CD4-positive, alpha-beta memory T cell (primary cell): ENCODE data around the gene AOPEP. TPM values are rescaled to one million over a fixed set of nuclear protein-coding genes. Genes with fewer than 3 reads are reported as not detected.
A peak's percentile ranks its signal among the peaks of the same experiment; 100 is the strongest.
"Not testable (repeated sequence)": the region's sequence is repeated elsewhere in the genome, so short reads cannot be mapped to it uniquely, and the experiment has no call there.

Source experiments
- CTCF ChIA-PET: fragments of 350-600 bp; sonication (Branson Sonifier 250); formaldehyde crosslinking; loops from one replicate; lab custom pipeline; 2021; ENCODE audit warnings: inconsistent platforms; ENCODE audit not compliant: partially characterized antibody; lab: Charles Lee
- POLR2A ChIA-PET: fragments of 350-600 bp; sonication (Branson Sonifier 250); formaldehyde crosslinking; loops from one replicate; lab custom pipeline; 2021; ENCODE audit not compliant: partially characterized antibody; lab: Charles Lee
- DNase-seq, 5 donors: peaks; one replicate each; pipeline versions ENCODE4 v3.0.0 to v3.0.0-alpha.2; 2020 to 2022; ENCODE audit warnings: mixed read lengths in 1 of 5
- H3K27ac ChIP-seq: one replicate; pipeline ENCODE4 v1.7.0; 2013; ENCODE audit warnings: low read depth, low read length
- H3K27me3 ChIP-seq: 2 replicates; pipeline ENCODE4 v1.7.0; 2013; ENCODE audit warnings: mild to moderate bottlenecking, low read length, moderate library complexity; ENCODE audit not compliant: insufficient read depth
- H3K36me3 ChIP-seq: 2 replicates; pipeline ENCODE4 v1.7.0; 2013; ENCODE audit warnings: mild to moderate bottlenecking, low read length, moderate library complexity; ENCODE audit not compliant: insufficient read depth
- H3K4me1 ChIP-seq: 2 replicates; pipeline ENCODE4 v1.7.0; 2013; ENCODE audit warnings: mild to moderate bottlenecking, low read length, moderate library complexity; ENCODE audit not compliant: insufficient read depth
- H3K4me3 ChIP-seq, 2 donors: one replicate each; pipeline ENCODE4 v1.7.0; 2013; ENCODE audit warnings: low read length in 2 of 2, mild to moderate bottlenecking in 1 of 2
- H3K9me3 ChIP-seq, 2 donors: one replicate each; pipeline ENCODE4 v1.7.0; 2013; ENCODE audit warnings: low read length in 2 of 2, control low read depth in 1 of 2; ENCODE audit not compliant: control insufficient read depth in 1 of 2
- H3K27ac Mint-ChIP-seq, 7 donors: one replicate each; pipeline ENCODE4 v1.8.0; 2020 to 2021; ENCODE audit warnings: mixed read lengths in 7 of 7, mild to moderate bottlenecking in 6 of 7, inconsistent platforms in 3 of 7, moderate library complexity in 3 of 7
- H3K27me3 Mint-ChIP-seq, 2 donors: one replicate each; pipeline ENCODE4 v1.8.0; 2020 to 2021; ENCODE audit warnings: mixed read lengths in 2 of 2
- H3K36me3 Mint-ChIP-seq, 2 donors: one replicate each; pipeline ENCODE4 v1.8.0; 2020 to 2021; ENCODE audit warnings: mixed read lengths in 2 of 2, inconsistent platforms in 1 of 2, mild to moderate bottlenecking in 1 of 2
- H3K4me1 Mint-ChIP-seq, 4 donors: one replicate each; pipeline ENCODE4 v1.8.0; 2020 to 2021; ENCODE audit warnings: mixed read lengths in 4 of 4, mild to moderate bottlenecking in 1 of 4
- H3K4me3 Mint-ChIP-seq, 8 donors: one replicate each; pipeline ENCODE4 v1.8.0; 2020 to 2021; ENCODE audit warnings: mixed read lengths in 8 of 8, mild to moderate bottlenecking in 7 of 8, moderate library complexity in 6 of 8, inconsistent platforms in 3 of 8
- H3K9me3 Mint-ChIP-seq, 8 donors: one replicate each; pipeline ENCODE4 v1.8.0; 2020 to 2021; ENCODE audit warnings: mixed read lengths in 8 of 8, mild to moderate bottlenecking in 5 of 8, inconsistent platforms in 3 of 8, moderate library complexity in 1 of 8
- intact Hi-C: fragments of 100-400 bp; cut with micrococcal nuclease; formaldehyde crosslinking; loops from one replicate; pipeline ENCODE4 v1.15.1; 2023
- polyA plus RNA-seq, 2 donors: library from polyadenylated mRNA; unstranded; fragments of 300-500 nt; fragmentation: Illumina TruSeq; gene quantifications; one replicate each; pipeline ENCODE4 v1.2.3, GENCODE V29; 2021
- total RNA-seq, 2 experiments: library from RNA; stranded (reverse); gene quantifications; one replicate each; pipeline ENCODE4 v1.2.3, GENCODE V29; 2021

The AOPEP gene
- total and polyA plus RNA-seq, 4 experiments from 2014 or later, result 3.1 to 11.7 (median 7.6) TPM

GRCh38 chr9:94843134-94843533, 116.6 kb downstream of the AOPEP start:
- H3K9me3 Mint-ChIP-seq, result peaks cover 0 to 25% (median 13%) of the 10 kb centered on the region in 8 donors
- Histone ChIP-seq H3K4me3 (no peak overlapping the region), H3K4me1 (peaks cover 7% of the 10 kb centered on the region)

GRCh38 chr9:94846739-94847138, 120.2 kb downstream of the AOPEP start:
- Histone ChIP-seq H3K9me3 (no peaks in the 10 kb centered on the region), H3K4me3 (no peak overlapping the region), H3K27ac (no peak overlapping the region), H3K27me3 (no peaks in the 10 kb centered on the region), H3K4me1 (peaks cover 7% of the 10 kb centered on the region), H3K36me3 (no peaks in the 10 kb centered on the region)
- ChIA-PET CTCF (interaction anchor here (1.5 kb wide), 1 partner anchor 20 kb away, joined by 4 read pairs; no protein-coding TSS in a partner anchor), POLR2A (no interaction called here)
- Mint-ChIP-seq H3K9me3 (no peaks in the 10 kb centered on the region), H3K4me1 (peaks cover 8 to 22% (median 13%) of the 10 kb centered on the region in 4 donors), H3K36me3 (peaks cover 0 to 3% of the 10 kb centered on the region in 2 donors), H3K27ac (peak overlapping the region in 1 of 7 donors; percentile 62), H3K27me3 (no peaks in the 10 kb centered on the region), H3K4me3 (no peak overlapping the region)
- intact Hi-C loops, result no loop called here
- no peak for DNase-seq

More at GRCh38 chr9:94843134-94843533, 116.6 kb downstream of the AOPEP start:
- POLR2A ChIA-PET, result no interaction called here
- H3K27me3 Mint-ChIP-seq, result no peaks in the 10 kb centered on the region
- peak overlapping the region in 2 of 7 donors; percentile 44 to 55 for H3K27ac Mint-ChIP-seq
- H3K4me1 Mint-ChIP-seq, result peaks cover 8 to 28% (median 17%) of the 10 kb centered on the region in 4 donors
- H3K4me3 Mint-ChIP-seq, result peak overlapping the region in 1 of 8 donors; percentile 18
- intact Hi-C loops, result no loop called here
- no peak for DNase-seq
- Histone ChIP-seq H3K9me3 (no peaks in the 10 kb centered on the region), H3K27ac (no peak overlapping the region), H3K36me3 (no peaks in the 10 kb centered on the region), H3K27me3 (no peaks in the 10 kb centered on the region)
- CTCF ChIA-PET, result no interaction called here
- peaks cover 6 to 17% of the 10 kb centered on the region in 2 donors for H3K36me3 Mint-ChIP-seq

- Mint-ChIP-seq H3K27me3 (no peaks in the 10 kb centered on the region), H3K4me3 (no peak overlapping the region), H3K9me3 (no peaks in the 10 kb centered on the region), H3K27ac (peak overlapping the region in 2 of 7 donors; percentile 27 to 48), H3K36me3 (peaks cover 0 to 3% of the 10 kb centered on the region in 2 donors), H3K4me1 (peaks cover 8 to 19% (median 13%) of the 10 kb centered on the region in 4 donors)
- no peaks in the 10 kb centered on the region for H3K27me3 ChIP-seq
- peaks cover 7% of the 10 kb centered on the region for H3K4me1 ChIP-seq
- DNase-seq, result no peak
- ChIA-PET CTCF (interaction anchor here (1.5 kb wide), 1 partner anchor 21 kb away, joined by 4 read pairs; no protein-coding TSS in a partner anchor), POLR2A (no interaction called here)
- no peaks in the 10 kb centered on the region for H3K36me3 ChIP-seq
- H3K9me3 ChIP-seq, result no peaks in the 10 kb centered on the region
- intact Hi-C loops, result no loop called here
- H3K4me3 ChIP-seq, result no peak overlapping the region
- no peak overlapping the region for H3K27ac ChIP-seq
These were observed 121.0 kb downstream of the AOPEP start for GRCh38 chr9:94847486-94847885.

DNA sequence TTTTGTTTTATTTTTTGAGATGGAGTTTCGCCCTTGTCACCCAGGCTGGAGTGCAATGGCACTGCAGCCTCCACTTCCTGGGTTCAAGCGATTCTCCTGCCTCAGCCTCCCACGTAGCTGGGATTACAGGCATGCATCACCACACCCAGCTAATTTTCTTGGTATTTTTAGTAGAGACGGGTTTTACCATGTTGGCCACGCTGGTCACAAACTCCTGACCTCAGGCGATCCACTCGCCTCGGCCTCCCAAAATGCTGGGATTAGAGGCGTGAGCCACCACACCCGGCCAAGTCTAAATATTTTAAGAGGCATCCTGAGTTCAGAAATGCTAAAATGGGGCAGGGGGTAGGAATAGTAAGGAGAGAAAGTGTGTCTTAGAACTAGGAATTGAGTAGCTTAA, 122.3 kb downstream of the AOPEP start:
- H3K27me3 Mint-ChIP-seq, H3K27ac ChIP-seq, H3K27ac Mint-ChIP-seq, POLR2A ChIA-PET, DNase-seq, H3K9me3 ChIP-seq, H3K4me3 Mint-ChIP-seq, H3K36me3 ChIP-seq, H3K36me3 Mint-ChIP-seq, H3K4me3 ChIP-seq, H3K4me1 ChIP-seq, H3K9me3 Mint-ChIP-seq, intact Hi-C loops, H3K27me3 ChIP-seq: not testable (repeated sequence)
- peaks cover 0 to 10% (median 4%) of the 10 kb centered on the region in 4 donors for H3K4me1 Mint-ChIP-seq
- CTCF ChIA-PET, result interaction anchor here (0.7 kb wide), 1 partner anchor 31 kb away, joined by 3 read pairs; no protein-coding TSS in a partner anchor

DNA sequence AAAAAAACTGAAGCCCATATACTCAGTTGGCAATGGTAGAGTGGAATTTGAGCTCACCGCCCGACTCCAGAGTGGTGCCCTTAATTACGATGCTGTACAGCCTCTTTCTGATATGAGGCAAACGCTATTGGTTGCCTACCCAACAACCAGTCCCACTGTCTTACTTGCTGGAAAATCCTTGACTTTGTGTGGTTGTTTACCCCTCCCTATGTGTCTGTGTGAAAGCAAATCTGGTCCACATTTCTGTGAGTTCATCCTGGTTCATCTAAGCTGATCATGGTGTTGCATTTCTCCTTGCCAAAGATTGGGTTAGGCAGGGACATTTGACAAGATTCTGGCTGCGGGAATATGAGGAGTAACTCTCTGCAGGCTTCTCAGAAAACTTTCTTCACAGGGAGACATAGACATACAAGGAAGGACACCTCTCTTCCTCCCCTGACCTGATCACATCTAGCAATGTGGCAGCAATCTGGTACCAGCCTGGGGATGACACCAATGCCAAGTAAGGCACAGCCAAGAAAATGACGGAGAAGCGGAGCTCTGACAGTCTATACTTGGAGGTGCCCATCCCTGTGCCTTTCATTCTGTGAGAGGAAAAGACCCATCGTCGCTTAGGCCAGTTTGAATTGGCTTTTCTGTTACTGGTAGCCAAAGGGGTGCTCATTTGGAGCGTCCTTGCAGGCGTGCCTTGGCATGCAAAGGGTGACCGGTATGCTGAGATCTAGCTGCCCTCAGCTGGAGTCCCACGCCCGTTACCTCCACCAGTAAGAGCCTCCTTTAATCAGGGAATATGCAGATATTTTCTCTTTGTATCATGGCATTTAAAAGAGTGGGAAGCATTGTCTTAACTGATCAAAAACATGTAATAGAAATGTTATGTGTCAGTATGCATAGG, 124.3 kb downstream of the AOPEP start:
- Mint-ChIP-seq H3K9me3 (no peaks in the 10 kb centered on the region), H3K27ac (peak overlapping the region in 2 of 7 donors; percentile 30 to 57), H3K27me3 (no peaks in the 10 kb centered on the region), H3K4me3 (no peak overlapping the region), H3K4me1 (peaks cover 0 to 8% (median 5%) of the 10 kb centered on the region in 4 donors), H3K36me3 (peaks cover 0 to 3% of the 10 kb centered on the region in 2 donors)
- ChIA-PET CTCF (interaction anchor here (1.2 kb wide), 1 partner anchor 10 kb away, joined by 3 read pairs; no protein-coding TSS in a partner anchor), POLR2A (no interaction called here)
- H3K27me3 ChIP-seq, result no peaks in the 10 kb centered on the region
- no peaks in the 10 kb centered on the region for H3K36me3 ChIP-seq
- no peak overlapping the region for H3K27ac ChIP-seq
- DNase-seq, result no peak
- no peaks in the 10 kb centered on the region for H3K4me1 ChIP-seq
- H3K4me3 ChIP-seq, result no peak overlapping the region
- H3K9me3 ChIP-seq, result no peaks in the 10 kb centered on the region
- intact Hi-C loops, result no loop called here

- no peak for DNase-seq
- Histone ChIP-seq H3K4me3 (no peak overlapping the region), H3K4me1 (no peaks in the 10 kb centered on the region), H3K36me3 (no peaks in the 10 kb centered on the region), H3K27me3 (no peaks in the 10 kb centered on the region), H3K27ac (no peak overlapping the region), H3K9me3 (no peaks in the 10 kb centered on the region)
- H3K4me1 Mint-ChIP-seq, result peaks cover 0 to 8% (median 4%) of the 10 kb centered on the region in 4 donors
- intact Hi-C loops, result no loop called here
- H3K36me3 Mint-ChIP-seq, result peaks cover 0 to 3% of the 10 kb centered on the region in 2 donors
- H3K9me3 Mint-ChIP-seq, result no peaks in the 10 kb centered on the region
- POLR2A ChIA-PET, result no interaction called here
- no peak overlapping the region for H3K4me3 Mint-ChIP-seq
- CTCF ChIA-PET, result interaction anchor here (1.2 kb wide), 1 partner anchor 9 kb away, joined by 3 read pairs; no protein-coding TSS in a partner anchor
- H3K27me3 Mint-ChIP-seq, result no peaks in the 10 kb centered on the region
- no peak overlapping the region for H3K27ac Mint-ChIP-seq
These were observed 125.0 kb downstream of the AOPEP start for GRCh38 chr9:94851467-94851866.

GRCh38 chr9:94851892-94852291, 125.4 kb downstream of the AOPEP start:
- H3K27me3 ChIP-seq, result no peaks in the 10 kb centered on the region
- peaks cover 0 to 5% (median 3%) of the 10 kb centered on the region in 4 donors for H3K4me1 Mint-ChIP-seq
- no peaks in the 10 kb centered on the region for H3K36me3 ChIP-seq
- H3K27ac ChIP-seq, result no peak overlapping the region
- H3K4me1 ChIP-seq, result no peaks in the 10 kb centered on the region
- H3K9me3 ChIP-seq, result no peaks in the 10 kb centered on the region
- no peaks in the 10 kb centered on the region for H3K9me3 Mint-ChIP-seq
- no peak overlapping the region for H3K4me3 ChIP-seq
- no peaks in the 10 kb centered on the region for H3K27me3 Mint-ChIP-seq
- DNase-seq, result no peak
- intact Hi-C loops, result no loop called here
- H3K36me3 Mint-ChIP-seq, result peaks cover 0 to 3% of the 10 kb centered on the region in 2 donors
- H3K27ac Mint-ChIP-seq, result no peak overlapping the region
- POLR2A ChIA-PET, result no interaction called here
- no peak overlapping the region for H3K4me3 Mint-ChIP-seq
- CTCF ChIA-PET, result interaction anchor here (1.2 kb wide), 1 partner anchor 9 kb away, joined by 3 read pairs; no protein-coding TSS in a partner anchor
